NCI-H69 (cell line): ENCODE results near the gene EFNA3.

Experiments used
- DNase-seq: peaks from one replicate; lab custom pipeline; 2025; lab: John Stamatoyannopoulos, UW

EFNA3 gene

GRCh38 chr1:155066777-155067176 lies 11.9 kb upstream of the EFNA3 start:
- no peak for DNase-seq

DNA sequence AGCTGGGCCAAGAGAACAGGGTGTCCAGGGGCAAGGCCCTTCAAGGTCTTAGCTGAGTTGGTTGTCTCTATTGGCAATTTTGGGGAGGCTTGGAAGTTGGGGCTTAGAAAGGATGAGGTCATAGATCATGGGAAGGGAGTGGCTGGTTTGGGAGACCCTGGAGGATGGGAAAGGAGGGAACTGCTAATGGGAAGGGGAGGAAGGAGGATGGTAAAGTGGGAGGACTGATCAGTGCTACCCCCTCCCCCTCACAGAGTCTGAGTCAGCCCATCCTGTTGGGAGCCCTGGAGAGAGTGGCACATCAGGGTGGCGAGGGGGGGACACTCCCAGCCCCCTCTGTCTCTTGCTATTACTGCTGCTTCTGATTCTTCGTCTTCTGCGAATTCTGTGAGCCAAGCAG lies 10.0 kb upstream of the EFNA3 start:
- DNase-seq = peak; percentile 25

DNA sequence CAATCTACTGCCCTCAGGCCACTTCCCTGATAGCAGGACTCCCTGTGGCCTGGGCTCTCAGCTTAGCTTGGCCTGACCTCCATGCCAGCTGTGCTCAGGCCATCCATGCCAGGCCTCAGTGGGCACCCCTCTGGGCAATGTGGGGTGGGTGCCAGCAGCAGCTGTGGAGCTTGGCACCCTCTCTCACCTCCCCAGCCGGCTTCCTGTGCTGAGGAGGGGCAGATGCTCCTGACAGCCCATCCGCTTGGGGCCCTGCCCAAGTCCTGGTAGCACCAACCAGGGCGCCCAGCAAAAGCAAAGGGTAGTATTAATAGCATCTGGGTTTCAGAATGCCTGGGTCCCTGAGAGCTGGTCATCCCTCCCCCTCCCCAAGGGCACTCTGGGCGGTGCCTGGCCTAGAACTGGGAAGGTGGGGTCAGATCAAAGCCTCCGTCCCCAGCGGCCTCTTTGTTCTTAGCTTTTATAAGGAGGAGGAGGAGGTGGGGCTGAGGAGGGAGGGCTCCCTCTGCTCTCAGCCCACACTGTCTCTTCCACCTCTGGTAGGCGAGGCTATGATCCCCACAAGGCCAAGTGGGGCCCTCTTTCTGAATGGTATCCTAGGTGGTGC lies 9.0 kb upstream of the EFNA3 start:
- DNase-seq = peak; percentile 94

- DNase-seq = peak; percentile 89
Measured at GRCh38 chr1:155070158-155070621, 8.4 kb upstream of the EFNA3 start.

GRCh38 chr1:155070721-155071569 lies 7.7 kb upstream of the EFNA3 start:
- DNase-seq = peak; percentile 95

DNA sequence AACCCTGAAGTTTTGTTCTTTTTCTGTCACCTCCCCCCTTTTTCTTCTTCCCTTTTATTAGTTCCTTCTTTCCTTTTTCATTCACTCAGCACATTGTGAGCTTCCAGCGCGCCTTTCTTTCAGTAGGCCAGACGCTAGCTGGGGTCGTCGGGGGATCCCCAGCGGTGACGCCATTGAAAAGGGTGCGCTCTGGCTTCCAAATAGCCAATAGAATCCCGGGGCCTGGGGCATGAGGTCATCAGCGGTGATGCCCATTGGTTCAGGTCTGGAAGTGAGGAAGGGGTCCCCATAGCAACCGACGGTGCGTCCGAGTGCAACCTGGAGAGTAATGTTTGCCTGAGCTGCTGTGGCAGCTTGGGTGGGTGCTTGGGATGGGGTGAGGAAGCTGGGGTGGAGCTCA lies 6.9 kb upstream of the EFNA3 start:
- peak; percentile 92 for DNase-seq

DNA sequence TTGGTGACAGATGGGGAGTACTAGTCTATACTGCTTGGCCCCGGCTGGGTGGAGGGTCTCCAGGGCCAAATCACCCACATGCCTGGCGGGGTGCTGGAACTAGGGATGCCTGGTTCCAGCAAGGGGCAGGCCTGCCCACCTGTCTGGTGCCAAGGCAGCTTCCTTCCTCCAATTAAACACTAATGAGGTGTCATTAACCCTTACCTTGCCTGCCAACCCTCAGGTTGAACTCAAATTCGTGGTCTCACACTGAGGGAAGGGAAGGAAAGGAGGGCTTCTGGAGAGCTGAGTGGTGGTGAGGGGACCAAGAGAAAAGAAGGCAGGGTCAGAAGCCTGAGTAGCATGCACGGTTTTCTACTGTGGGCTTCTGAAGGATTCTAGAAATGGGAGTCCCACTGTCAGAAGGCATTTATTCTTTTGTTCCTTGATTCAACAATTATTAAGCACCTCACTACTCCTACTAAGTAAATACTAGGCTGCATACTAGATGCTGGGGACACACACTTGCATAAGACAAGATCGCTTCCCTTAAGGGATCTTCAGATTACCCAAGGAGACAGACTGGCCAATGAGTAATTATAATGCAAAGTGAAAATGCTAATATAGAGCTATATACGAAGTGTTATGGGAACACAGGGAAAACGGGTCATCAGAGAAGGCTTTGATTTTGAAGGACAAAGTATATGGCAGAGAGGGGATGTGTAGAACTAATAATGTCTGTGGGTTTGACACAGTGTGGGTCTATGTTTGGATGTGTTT lies 5.9 kb upstream of the EFNA3 start:
- DNase-seq = peak; percentile 42

DNA sequence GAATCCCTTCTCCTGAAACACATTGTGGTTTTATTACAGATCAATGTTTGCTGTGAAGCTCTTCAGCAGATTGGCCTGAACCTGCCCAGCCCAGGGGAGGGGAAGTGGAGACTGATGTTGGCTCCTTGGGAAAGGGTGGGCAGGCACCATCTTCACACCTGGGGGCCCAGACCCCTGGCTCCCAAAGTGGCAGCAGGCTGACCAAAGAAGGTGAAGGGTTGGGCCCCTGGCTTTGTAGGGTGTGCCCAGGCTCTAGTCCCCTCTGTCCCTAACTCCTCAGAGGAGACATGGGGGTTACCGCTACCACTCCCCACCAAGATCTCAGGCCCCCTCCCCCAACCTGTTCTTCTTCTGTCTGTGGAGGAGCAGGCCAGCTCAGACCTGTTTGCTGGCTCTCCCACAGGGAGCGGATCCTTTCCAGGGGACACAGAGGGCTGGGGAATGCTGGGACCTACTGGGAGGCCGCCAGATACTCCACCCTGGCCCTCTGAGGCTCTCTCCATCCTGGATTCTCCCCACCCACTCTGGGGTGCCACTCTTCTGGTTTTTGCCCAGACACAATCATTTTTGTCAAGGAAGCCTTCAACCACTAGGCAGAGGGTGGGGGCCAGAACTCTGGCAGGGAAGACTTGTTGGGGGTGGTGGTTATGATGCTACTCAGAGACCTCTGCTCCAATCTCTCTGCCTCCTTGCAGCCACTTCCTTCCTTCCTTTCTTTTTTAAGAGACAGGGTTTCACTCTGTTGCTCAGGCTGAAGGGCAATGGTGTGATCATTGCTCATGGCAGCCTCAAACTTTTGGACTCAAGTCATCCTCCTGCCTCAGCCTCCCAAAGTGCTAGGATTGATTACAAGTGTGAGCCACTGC lies 5.0 kb upstream of the EFNA3 start:
- DNase-seq = no peak

- peak; percentile 32 for DNase-seq
Measured at GRCh38 chr1:155075535-155075934, 3.1 kb upstream of the EFNA3 start.

DNA sequence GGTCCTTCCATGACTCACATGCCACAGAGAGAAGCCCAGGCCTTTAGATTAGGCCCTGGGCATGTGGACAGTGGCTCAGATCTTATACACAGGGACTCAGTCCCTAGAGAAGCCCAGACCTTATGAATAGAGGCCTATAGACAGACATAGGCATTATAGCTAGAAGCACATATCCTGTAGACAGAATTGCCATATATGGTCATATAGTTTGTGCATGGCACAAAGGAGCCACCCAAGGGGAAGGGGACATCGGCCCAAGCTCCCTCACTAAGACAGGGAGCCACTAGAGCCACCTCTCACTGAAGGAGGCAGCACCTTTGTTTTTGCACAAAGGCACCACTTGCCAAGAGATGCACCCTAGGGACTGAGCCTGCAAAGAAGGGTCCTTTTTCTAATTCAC lies 2.3 kb upstream of the EFNA3 start:
- DNase-seq = peak; percentile 25

GRCh38 chr1:155077346-155077745 lies 1.3 kb upstream of the EFNA3 start:
- no peak for DNase-seq

- peak; percentile 79 for DNase-seq
Measured at GRCh38 chr1:155077758-155078445, 735 bp upstream of the EFNA3 start.

- no peak for DNase-seq
Measured at GRCh38 chr1:155079210-155079486, 511 bp downstream of the EFNA3 start.

DNA sequence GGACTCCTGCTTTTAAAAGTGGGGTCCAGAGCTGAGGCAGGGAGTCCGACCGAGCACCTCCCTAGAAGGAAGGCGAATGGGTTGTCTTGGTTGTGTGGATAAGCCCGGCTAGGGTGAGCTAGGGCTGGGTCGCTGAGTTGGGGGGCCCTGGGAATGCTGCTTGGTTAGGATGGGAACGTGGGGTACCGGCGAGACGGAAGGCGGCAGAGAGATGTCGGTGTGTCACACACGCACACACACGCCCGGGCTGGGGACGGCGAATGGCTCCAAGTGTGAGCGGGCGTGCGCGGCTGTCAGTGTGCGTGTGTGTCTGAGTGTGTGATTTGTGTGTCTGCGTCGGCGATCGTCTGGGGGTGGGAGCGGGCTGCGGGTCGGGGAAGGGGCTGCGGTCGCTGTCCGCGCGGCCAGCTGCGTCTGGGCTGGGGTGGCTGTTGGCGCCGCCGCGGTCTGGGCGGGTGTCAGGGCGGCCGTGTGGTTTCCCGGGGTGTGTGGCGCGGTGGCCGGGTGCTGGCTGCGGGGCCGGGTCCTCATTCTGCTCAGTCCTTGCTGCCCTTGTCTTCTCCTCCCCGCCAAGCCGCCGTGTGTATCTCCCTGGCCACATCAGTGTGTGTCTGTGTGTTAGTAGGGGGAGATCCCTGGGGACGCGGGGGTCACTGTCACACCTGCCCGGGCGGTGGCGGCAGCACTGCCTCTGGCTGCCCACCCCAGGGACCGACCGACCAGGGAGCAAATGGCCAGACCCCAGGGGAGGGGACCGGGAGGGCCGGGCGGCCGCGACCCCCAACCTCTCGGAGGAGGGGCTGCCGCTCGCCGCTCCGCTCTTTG lies 1.1 kb downstream of the EFNA3 start:
- peak; percentile 64 for DNase-seq

GRCh38 chr1:155080312-155081228 lies 1.9 kb downstream of the EFNA3 start:
- peak; percentile 86 for DNase-seq

DNA sequence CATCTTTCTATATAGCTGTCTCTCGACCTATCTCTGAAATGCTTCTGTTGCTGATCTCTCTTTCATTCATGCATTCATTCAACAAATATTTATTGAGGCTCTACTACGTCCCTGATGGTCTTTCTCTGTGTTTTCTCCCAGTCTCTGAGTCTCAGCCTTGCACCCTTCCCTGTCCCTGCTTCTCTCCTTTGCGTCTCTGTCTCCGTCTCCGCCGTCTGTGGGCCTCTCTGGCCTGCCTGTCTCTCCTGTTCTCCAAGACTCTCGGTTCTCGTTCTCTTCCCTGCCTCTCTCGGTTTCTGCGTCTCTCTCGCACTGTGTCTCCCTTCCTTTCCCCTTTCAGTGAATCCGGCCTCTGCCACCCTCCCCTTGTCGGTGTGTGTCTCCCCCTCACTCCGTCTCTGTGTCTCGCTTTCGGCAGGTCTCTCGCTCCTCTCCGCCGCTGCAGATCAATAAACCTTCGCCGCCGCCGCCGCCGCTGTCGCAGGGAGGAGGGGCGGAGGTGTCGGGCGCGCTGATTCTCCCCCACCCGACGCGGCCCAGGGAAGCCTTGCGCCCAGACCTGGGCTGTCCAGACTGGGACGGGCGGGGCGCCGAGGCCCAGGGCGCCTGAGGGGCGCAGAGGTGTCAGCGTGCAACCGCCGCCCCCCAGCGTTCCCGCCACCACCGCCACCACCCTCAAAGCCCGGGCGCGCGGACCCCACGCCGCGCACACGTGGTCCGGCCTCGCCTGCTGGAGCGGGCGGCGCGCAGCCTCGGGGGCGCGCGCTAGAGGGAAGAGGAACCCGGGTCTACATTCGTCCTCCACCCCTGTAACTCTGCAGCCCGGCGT lies 3.0 kb downstream of the EFNA3 start:
- DNase-seq = peak; percentile 76

- DNase-seq = peak; percentile 57
Measured at GRCh38 chr1:155082301-155083051, 3.8 kb downstream of the EFNA3 start.

DNA sequence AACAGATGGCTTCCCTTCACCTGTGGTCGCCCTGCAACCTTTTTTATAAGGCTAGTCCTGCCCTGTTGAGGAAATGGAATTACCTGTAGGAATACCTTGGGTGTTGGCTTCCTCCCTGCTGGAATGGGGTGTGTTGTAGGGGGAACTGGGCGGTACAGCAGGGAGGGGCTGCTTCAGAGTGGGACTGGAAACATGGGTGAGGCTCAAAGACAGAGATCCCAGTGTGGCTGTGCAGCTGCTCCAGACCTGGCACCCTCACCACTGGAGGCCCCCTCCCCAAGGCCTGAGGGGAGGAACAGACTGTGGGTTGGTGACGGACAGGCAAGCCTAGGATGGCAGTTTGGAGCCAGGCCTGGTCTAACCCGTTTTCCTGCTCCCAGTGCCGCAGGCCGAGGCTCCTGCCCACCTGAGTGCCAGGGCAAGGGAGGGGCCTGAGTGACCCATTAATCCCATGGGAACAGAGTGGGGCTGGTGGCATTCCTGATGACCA lies 4.5 kb downstream of the EFNA3 start:
- no peak for DNase-seq
